ENCODE measurements around the gene UTF1.

The UTF1 gene

GRCh38 chr10:133213641-133214467 is 16.2 kb upstream of the UTF1 start:
- DNase-seq (ENCODE audit: extremely low read depth, low read depth), result no peak
- no peak for TF ChIP-seq CTCF (IDR thresholded peaks at IDR 0.05; ENCODE audit: low read depth, low read length, missing control alignments)
- no peak overlapping the region for H3K4me3 ChIP-seq (replicated peaks; ENCODE audit: low read depth, low read length)

- no peak for TF ChIP-seq CTCF (IDR thresholded peaks at IDR 0.05; ENCODE audit: low read depth, low read length, missing control alignments)
- no peak for DNase-seq (ENCODE audit: extremely low read depth, low read depth)
- H3K4me3 ChIP-seq (replicated peaks; ENCODE audit: low read depth, low read length), result no peak overlapping the region
Measured at GRCh38 chr10:133214468-133215410, 15.3 kb upstream of the UTF1 start.

- no peak for TF ChIP-seq CTCF (IDR thresholded peaks at IDR 0.05; ENCODE audit: low read depth, low read length, missing control alignments)
- H3K4me3 ChIP-seq (replicated peaks; ENCODE audit: low read depth, low read length), result no peak overlapping the region
- DNase-seq (ENCODE audit: extremely low read depth, low read depth), result no peak
Measured at GRCh38 chr10:133215586-133215985, 14.4 kb upstream of the UTF1 start.

- H3K4me3 ChIP-seq (replicated peaks; ENCODE audit: low read depth, low read length), result no peak overlapping the region
- no peak for TF ChIP-seq CTCF (IDR thresholded peaks at IDR 0.05; ENCODE audit: low read depth, low read length, missing control alignments)
- DNase-seq (ENCODE audit: extremely low read depth, low read depth), result no peak
Measured at GRCh38 chr10:133216776-133217175, 13.2 kb upstream of the UTF1 start.

- no peak for DNase-seq (ENCODE audit: extremely low read depth, low read depth)
- H3K4me3 ChIP-seq (replicated peaks; ENCODE audit: low read depth, low read length), result no peak overlapping the region
- no peak for TF ChIP-seq CTCF (IDR thresholded peaks at IDR 0.05; ENCODE audit: low read depth, low read length, missing control alignments)
Measured at GRCh38 chr10:133217800-133218589, 12.0 kb upstream of the UTF1 start.

- TF ChIP-seq CTCF (IDR thresholded peaks at IDR 0.05; ENCODE audit: low read depth, low read length, missing control alignments), result no peak
- H3K4me3 ChIP-seq (replicated peaks; ENCODE audit: low read depth, low read length), result no peak overlapping the region
- no peak for DNase-seq (ENCODE audit: extremely low read depth, low read depth)
Measured at GRCh38 chr10:133218891-133219290, 11.1 kb upstream of the UTF1 start.

Data from HFF-Myc (cell line).